HCT116 (cell line): ENCODE data around the gene CLVS2.

Source experiments
- ELF1 ChIP-seq: IDR thresholded peaks from 2 replicates; pipeline ENCODE4 v1.6.1; 2012; ENCODE audit warnings: low read depth, borderline replicate concordance
- EZH2 ChIP-seq: fragments of 200-600 bp; sonication (generic); IDR thresholded peaks from 2 replicates; pipeline ENCODE4 v1.6.1; 2017; ENCODE audit warnings: antibody characterized with exemption, mixed run types
- EZH2phosphoT487 ChIP-seq: fragments of 200-600 bp; IDR thresholded peaks from 2 replicates; pipeline ENCODE4 v1.6.1; 2018; ENCODE audit warnings: antibody characterized with exemption, borderline replicate concordance
- JUND ChIP-seq: IDR thresholded peaks from 2 replicates; pipeline ENCODE4 v1.6.1; 2012
- POLR2A ChIP-seq: IDR thresholded peaks from 2 replicates; pipeline ENCODE4 v1.7.0; 2011; ENCODE audit warnings: borderline replicate concordance; ENCODE audit not compliant: insufficient read depth, insufficient read length; ENCODE audit errors: extremely low read depth
- POLR2AphosphoS5 ChIP-seq: IDR thresholded peaks from 2 replicates; pipeline ENCODE4 v1.6.1; 2011; ENCODE audit warnings: mild to moderate bottlenecking, low read depth, low read length, moderate library complexity
- RAD21 ChIP-seq: IDR thresholded peaks from 2 replicates; pipeline ENCODE4 v1.6.1; 2012; ENCODE audit warnings: low read depth, mild to moderate bottlenecking
- SRF ChIP-seq: IDR thresholded peaks from 2 replicates; pipeline ENCODE4 v1.6.1; 2012; ENCODE audit warnings: low read depth
- TCF7L2 ChIP-seq: IDR thresholded peaks from 2 replicates; pipeline ENCODE4 v1.7.0; 2011; ENCODE audit warnings: borderline replicate concordance, inconsistent platforms; ENCODE audit not compliant: insufficient read depth, insufficient read length; ENCODE audit errors: extremely low read depth
- ZNF274 ChIP-seq: fragments of 200-500 bp; sonication (Bioruptor generic); IDR thresholded peaks from 2 replicates; pipeline ENCODE4 v1.6.1; 2014; ENCODE audit warnings: mild to moderate bottlenecking, low read depth, low read length, inconsistent platforms
- TF ChIP-seq, protein P1 (sequence below), 3 experiments: fragments of 200-600 bp in 1 of 3; sonication (generic) in 1 of 3; IDR thresholded peaks in 2 of 3; conservative IDR thresholded peaks in 1 of 3; 2 replicates each; pipeline ENCODE4 v1.5.1; 2012 to 2017; ENCODE audit warnings: low read depth in 2 of 3, low read length in 2 of 3, antibody characterized with exemption in 1 of 3, borderline replicate concordance in 1 of 3, control low read depth in 1 of 3, mild to moderate bottlenecking in 1 of 3, mixed read lengths in 1 of 3, mixed run types in 1 of 3, moderate library complexity in 1 of 3; ENCODE audit not compliant: insufficient read depth in 1 of 3
- TF ChIP-seq, protein P2 (sequence below): IDR thresholded peaks from 2 replicates; pipeline ENCODE4 v1.6.1; 2011; ENCODE audit warnings: mild to moderate bottlenecking, low read length, moderate library complexity; ENCODE audit not compliant: insufficient replicate concordance; ENCODE audit errors: extremely low read depth
- TF ChIP-seq, protein P3 (sequence below): IDR thresholded peaks from 2 replicates; pipeline ENCODE4 v1.6.1; 2012

DNA sequence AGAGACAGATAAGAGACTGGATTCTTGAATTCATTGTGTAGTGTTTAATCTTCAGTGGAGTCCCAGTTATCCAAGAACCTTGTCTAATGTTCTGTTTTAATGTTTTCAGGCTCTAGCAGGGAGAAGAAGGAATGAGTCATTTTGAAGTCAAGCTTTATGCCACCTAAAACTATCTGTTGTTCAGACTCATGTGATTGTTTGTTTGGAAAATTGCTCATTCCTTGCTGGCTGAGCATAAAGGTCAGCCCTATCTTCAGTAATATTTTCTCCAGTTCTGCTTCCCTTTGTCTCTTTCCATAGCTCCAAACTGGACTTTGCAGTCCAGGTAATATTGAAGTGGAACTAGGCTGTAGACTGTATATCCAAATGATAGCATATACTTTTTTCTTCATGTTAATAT is 34.2 kb downstream of the CLVS2 start:
- TF ChIP-seq ZNF274, result no peak
- no peak for TF ChIP-seq POLR2A
- TF ChIP-seq SRF, result no peak
- TF ChIP-seq, protein P1, sequence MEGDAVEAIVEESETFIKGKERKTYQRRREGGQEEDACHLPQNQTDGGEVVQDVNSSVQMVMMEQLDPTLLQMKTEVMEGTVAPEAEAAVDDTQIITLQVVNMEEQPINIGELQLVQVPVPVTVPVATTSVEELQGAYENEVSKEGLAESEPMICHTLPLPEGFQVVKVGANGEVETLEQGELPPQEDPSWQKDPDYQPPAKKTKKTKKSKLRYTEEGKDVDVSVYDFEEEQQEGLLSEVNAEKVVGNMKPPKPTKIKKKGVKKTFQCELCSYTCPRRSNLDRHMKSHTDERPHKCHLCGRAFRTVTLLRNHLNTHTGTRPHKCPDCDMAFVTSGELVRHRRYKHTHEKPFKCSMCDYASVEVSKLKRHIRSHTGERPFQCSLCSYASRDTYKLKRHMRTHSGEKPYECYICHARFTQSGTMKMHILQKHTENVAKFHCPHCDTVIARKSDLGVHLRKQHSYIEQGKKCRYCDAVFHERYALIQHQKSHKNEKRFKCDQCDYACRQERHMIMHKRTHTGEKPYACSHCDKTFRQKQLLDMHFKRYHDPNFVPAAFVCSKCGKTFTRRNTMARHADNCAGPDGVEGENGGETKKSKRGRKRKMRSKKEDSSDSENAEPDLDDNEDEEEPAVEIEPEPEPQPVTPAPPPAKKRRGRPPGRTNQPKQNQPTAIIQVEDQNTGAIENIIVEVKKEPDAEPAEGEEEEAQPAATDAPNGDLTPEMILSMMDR (IDR thresholded peaks at IDR 0.05 in 2 of 3, conservative IDR thresholded peaks at IDR 0.05 in 1 of 3; ENCODE audit: borderline replicate concordance in 1 of 3, insufficient read depth in 1 of 3, low read depth in 2 of 3, low read length in 2 of 3), result no peak
- TF ChIP-seq POLR2AphosphoS5, result no peak
- no peak for TF ChIP-seq EZH2phosphoT487
- TF ChIP-seq TCF7L2, result no peak
- TF ChIP-seq, protein P2, sequence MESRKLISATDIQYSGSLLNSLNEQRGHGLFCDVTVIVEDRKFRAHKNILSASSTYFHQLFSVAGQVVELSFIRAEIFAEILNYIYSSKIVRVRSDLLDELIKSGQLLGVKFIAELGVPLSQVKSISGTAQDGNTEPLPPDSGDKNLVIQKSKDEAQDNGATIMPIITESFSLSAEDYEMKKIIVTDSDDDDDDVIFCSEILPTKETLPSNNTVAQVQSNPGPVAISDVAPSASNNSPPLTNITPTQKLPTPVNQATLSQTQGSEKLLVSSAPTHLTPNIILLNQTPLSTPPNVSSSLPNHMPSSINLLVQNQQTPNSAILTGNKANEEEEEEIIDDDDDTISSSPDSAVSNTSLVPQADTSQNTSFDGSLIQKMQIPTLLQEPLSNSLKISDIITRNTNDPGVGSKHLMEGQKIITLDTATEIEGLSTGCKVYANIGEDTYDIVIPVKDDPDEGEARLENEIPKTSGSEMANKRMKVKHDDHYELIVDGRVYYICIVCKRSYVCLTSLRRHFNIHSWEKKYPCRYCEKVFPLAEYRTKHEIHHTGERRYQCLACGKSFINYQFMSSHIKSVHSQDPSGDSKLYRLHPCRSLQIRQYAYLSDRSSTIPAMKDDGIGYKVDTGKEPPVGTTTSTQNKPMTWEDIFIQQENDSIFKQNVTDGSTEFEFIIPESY, result no peak
- TF ChIP-seq EZH2, result no peak
- TF ChIP-seq, protein P3, sequence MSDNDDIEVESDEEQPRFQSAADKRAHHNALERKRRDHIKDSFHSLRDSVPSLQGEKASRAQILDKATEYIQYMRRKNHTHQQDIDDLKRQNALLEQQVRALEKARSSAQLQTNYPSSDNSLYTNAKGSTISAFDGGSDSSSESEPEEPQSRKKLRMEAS, result no peak
- TF ChIP-seq ELF1, result no peak
- no peak for TF ChIP-seq JUND
- TF ChIP-seq RAD21, result no peak
